Mesothelial cell of epicardium (in vitro differentiated cells): ENCODE data around the gene CTNNA3. TPM values are rescaled to one million over a fixed set of nuclear protein-coding genes. Genes with fewer than 3 reads are reported as not detected.

Experiments used
- DNase-seq, 2 experiments: peaks; one replicate each; pipeline ENCODE4 v3.0.0; 2021; ENCODE audit warnings: low spot score in 2 of 2; ENCODE audit not compliant: unreplicated experiment in 2 of 2
- H3K27ac Mint-ChIP-seq: 2 replicates; pipeline ENCODE4 v1.8.0; 2021; ENCODE audit warnings: mixed read lengths
- H3K27me3 Mint-ChIP-seq: 2 replicates; pipeline ENCODE4 v1.8.0; 2021; ENCODE audit warnings: low read depth, mixed read lengths
- H3K36me3 Mint-ChIP-seq: 2 replicates; pipeline ENCODE4 v1.8.0; 2021; ENCODE audit warnings: mixed read lengths
- H3K4me1 Mint-ChIP-seq: 2 replicates; pipeline ENCODE4 v1.8.0; 2021; ENCODE audit warnings: mixed read lengths
- H3K4me3 Mint-ChIP-seq: 2 replicates; pipeline ENCODE4 v1.8.0; 2021; ENCODE audit warnings: mild to moderate bottlenecking, moderate library complexity, mixed read lengths
- H3K9me3 Mint-ChIP-seq: 2 replicates; pipeline ENCODE4 v1.8.0; 2021; ENCODE audit warnings: mixed read lengths
- total RNA-seq: library from RNA; stranded (reverse); gene quantifications from 3 replicates; pipeline ENCODE4 v1.2.1, GENCODE V29; 2021
- TF ChIP-seq, protein P1 (sequence below): fragments of 200-600 bp; sonication (generic); IDR thresholded peaks from one replicate; pipeline ENCODE4 v1.5.0; 2021; ENCODE audit warnings: antibody characterized with exemption; ENCODE audit not compliant: unreplicated experiment

The CTNNA3 gene
- total RNA-seq, 1 donor from 2014 or later: 14.2 TPM

GRCh38 chr10:66572700-66573099, 1123.3 kb downstream of the CTNNA3 start:
- Mint-ChIP-seq H3K9me3 (peaks cover 3% of the 10 kb centered on the region), H3K27ac (no peak overlapping the region)

GRCh38 chr10:66565999-66566398, 1130.0 kb downstream of the CTNNA3 start:
- DNase-seq: no peak
- no peaks in the 10 kb centered on the region for H3K9me3 Mint-ChIP-seq
- peaks cover 8% of the 10 kb centered on the region for H3K4me1 Mint-ChIP-seq
- no peaks in the 10 kb centered on the region for H3K36me3 Mint-ChIP-seq
- H3K27ac Mint-ChIP-seq: no peak overlapping the region
- peaks cover 3% of the 10 kb centered on the region for H3K27me3 Mint-ChIP-seq
- no peak overlapping the region for H3K4me3 Mint-ChIP-seq
- TF ChIP-seq, protein P1, sequence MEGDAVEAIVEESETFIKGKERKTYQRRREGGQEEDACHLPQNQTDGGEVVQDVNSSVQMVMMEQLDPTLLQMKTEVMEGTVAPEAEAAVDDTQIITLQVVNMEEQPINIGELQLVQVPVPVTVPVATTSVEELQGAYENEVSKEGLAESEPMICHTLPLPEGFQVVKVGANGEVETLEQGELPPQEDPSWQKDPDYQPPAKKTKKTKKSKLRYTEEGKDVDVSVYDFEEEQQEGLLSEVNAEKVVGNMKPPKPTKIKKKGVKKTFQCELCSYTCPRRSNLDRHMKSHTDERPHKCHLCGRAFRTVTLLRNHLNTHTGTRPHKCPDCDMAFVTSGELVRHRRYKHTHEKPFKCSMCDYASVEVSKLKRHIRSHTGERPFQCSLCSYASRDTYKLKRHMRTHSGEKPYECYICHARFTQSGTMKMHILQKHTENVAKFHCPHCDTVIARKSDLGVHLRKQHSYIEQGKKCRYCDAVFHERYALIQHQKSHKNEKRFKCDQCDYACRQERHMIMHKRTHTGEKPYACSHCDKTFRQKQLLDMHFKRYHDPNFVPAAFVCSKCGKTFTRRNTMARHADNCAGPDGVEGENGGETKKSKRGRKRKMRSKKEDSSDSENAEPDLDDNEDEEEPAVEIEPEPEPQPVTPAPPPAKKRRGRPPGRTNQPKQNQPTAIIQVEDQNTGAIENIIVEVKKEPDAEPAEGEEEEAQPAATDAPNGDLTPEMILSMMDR: no peak

More at GRCh38 chr10:66572700-66573099, 1123.3 kb downstream of the CTNNA3 start:
- TF ChIP-seq, protein P1: no peak
- Mint-ChIP-seq H3K4me1 (peaks cover 7% of the 10 kb centered on the region), H3K36me3 (no peaks in the 10 kb centered on the region), H3K27me3 (peaks cover 1% of the 10 kb centered on the region), H3K4me3 (no peak overlapping the region)
- no peak for DNase-seq

GRCh38 chr10:66564287-66564686, 1131.7 kb downstream of the CTNNA3 start:
- Mint-ChIP-seq H3K27ac (no peak overlapping the region), H3K4me1 (peaks cover 8% of the 10 kb centered on the region), H3K27me3 (peaks cover 7% of the 10 kb centered on the region), H3K4me3 (no peak overlapping the region), H3K36me3 (no peaks in the 10 kb centered on the region), H3K9me3 (no peaks in the 10 kb centered on the region)
- no peak for DNase-seq
- TF ChIP-seq, protein P1: no peak

DNA sequence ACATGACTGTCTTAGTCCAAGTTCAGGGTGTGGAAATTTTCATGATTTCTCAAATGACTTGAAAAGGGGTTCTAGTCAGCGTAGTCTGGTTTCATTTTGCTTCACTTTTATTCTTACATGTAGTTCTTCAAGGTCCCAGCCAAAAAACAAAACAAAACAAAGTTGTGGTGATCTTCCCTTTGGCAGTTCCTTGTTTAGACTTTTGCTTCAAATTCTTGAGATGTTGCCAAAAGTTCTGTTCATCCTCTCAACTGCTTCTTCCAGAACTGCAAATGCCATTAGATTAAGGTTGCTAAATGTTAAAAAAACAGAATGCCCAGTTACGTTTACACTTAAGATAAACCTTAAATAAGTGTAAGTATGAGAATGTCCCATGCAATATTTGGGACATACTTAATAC, 1140.9 kb downstream of the CTNNA3 start:
- Mint-ChIP-seq H3K9me3 (no peaks in the 10 kb centered on the region), H3K27ac (no peak overlapping the region), H3K27me3 (peaks cover 4% of the 10 kb centered on the region), H3K36me3 (no peaks in the 10 kb centered on the region), H3K4me1 (no peaks in the 10 kb centered on the region), H3K4me3 (no peak overlapping the region)
- no peak for DNase-seq
- TF ChIP-seq, protein P1: no peak

DNA sequence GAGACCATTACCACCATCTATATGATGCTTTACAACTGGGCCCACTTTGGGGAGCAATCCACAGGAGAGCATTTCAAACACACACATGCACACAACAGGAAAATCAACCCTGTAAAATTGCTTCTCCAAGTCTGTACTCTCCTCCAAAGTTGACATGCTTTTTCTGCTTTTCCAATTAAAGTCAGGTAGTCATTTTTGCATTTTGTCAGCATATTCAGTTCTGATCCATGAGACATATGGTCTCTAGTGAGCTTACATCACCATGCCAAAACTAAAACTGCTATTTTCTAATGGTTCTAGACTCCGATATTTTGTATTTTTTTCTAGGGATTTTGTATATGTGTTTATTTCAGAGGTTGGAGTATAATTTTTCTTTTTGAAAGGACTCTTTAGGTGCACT, 1143.7 kb downstream of the CTNNA3 start:
- Mint-ChIP-seq H3K4me3 (no peak overlapping the region), H3K27ac (no peak overlapping the region), H3K9me3 (no peaks in the 10 kb centered on the region), H3K27me3 (no peaks in the 10 kb centered on the region), H3K4me1 (no peaks in the 10 kb centered on the region), H3K36me3 (no peaks in the 10 kb centered on the region)
- no peak for DNase-seq
- TF ChIP-seq, protein P1: no peak

GRCh38 chr10:66550351-66550750, 1145.6 kb downstream of the CTNNA3 start:
- Mint-ChIP-seq H3K4me3 (no peak overlapping the region), H3K27ac (no peak overlapping the region), H3K27me3 (no peaks in the 10 kb centered on the region), H3K4me1 (no peaks in the 10 kb centered on the region), H3K9me3 (no peaks in the 10 kb centered on the region), H3K36me3 (no peaks in the 10 kb centered on the region)
- DNase-seq: no peak
- TF ChIP-seq, protein P1: no peak
